UCSD-AML1 (cell line): ENCODE data around the gene CD81.
A peak's percentile ranks its signal among the peaks of the same experiment; 100 is the strongest.

Experiments used
- DNase-seq: peaks from one replicate; lab custom pipeline; 2025; ENCODE audit not compliant: unreplicated experiment; lab: John Stamatoyannopoulos, UW

CD81 gene

GRCh38 chr11:2419638-2420501, 42.8 kb downstream of the CD81 start:
- DNase-seq, result peak; percentile 80

GRCh38 chr11:2420502-2421225, 43.6 kb downstream of the CD81 start:
- DNase-seq, result peak; percentile 81

- DNase-seq, result no peak
Measured at GRCh38 chr11:2421226-2421994, 44.3 kb downstream of the CD81 start.

- DNase-seq, result no peak
Measured at GRCh38 chr11:2421996-2422395, 44.9 kb downstream of the CD81 start.

- DNase-seq, result no peak
Measured at GRCh38 chr11:2422461-2423156, 45.5 kb downstream of the CD81 start.

GRCh38 chr11:2423157-2424025, 46.3 kb downstream of the CD81 start:
- no peak for DNase-seq

- no peak for DNase-seq
Measured at GRCh38 chr11:2424811-2425495, 47.8 kb downstream of the CD81 start.

- DNase-seq, result no peak
Measured at GRCh38 chr11:2425506-2425905, 48.4 kb downstream of the CD81 start.

GRCh38 chr11:2426221-2426620, 49.1 kb downstream of the CD81 start:
- DNase-seq, result no peak

- no peak for DNase-seq
Measured at GRCh38 chr11:2426826-2427521, 49.9 kb downstream of the CD81 start.

- DNase-seq, result no peak
Measured at GRCh38 chr11:2427721-2428321, 50.7 kb downstream of the CD81 start.

GRCh38 chr11:2428322-2428795, 51.2 kb downstream of the CD81 start:
- peak; percentile 76 for DNase-seq

GRCh38 chr11:2431395-2431794, 54.3 kb downstream of the CD81 start:
- DNase-seq, result no peak

- no peak for DNase-seq
Measured at GRCh38 chr11:2432171-2432621, 55.1 kb downstream of the CD81 start.

GRCh38 chr11:2432628-2433071, 55.5 kb downstream of the CD81 start:
- DNase-seq, result no peak

- DNase-seq, result no peak
Measured at GRCh38 chr11:2433106-2433925, 56.2 kb downstream of the CD81 start.

GRCh38 chr11:2434008-2434407, 56.9 kb downstream of the CD81 start:
- no peak for DNase-seq
